GM12864 (cell line): ENCODE measurements around the gene RPS6KB2.

Experiments
- DNase-seq: peaks from one replicate; pipeline ENCODE4 v3.0.0-alpha.2; 2011; ENCODE audit warnings: low read depth
- H3K4me3 ChIP-seq: 2 replicates; pipeline ENCODE4 v1.5.1; 2011; ENCODE audit warnings: mild to moderate bottlenecking, low read depth, low read length, control low read depth
- TF ChIP-seq, protein P1 (sequence below): IDR thresholded peaks from 2 replicates; pipeline ENCODE4 v1.5.1; 2011; ENCODE audit warnings: low read depth, mild to moderate bottlenecking, moderate library complexity, low read length, control low read depth, inconsistent platforms; ENCODE audit errors: missing control alignments

The RPS6KB2 gene

DNA sequence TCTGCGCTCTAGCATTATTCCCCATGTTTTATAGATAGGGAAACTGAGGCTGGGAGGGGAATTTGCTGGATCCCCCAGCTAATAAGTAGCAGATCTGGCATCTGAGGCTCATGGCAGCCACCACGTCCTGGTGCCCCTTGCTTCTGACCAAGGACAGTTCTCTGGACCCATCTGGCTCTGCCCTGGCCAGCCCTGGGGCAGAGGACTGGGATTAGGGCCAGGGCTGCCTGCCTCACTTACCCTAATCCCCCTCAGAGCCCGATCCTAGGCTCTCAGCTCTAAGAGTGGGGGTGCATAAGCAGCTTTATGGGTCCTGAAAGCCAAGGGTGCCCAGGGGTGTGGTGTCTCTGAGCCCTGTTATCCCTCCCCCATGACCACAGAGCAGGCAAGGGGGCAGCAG is 26.8 kb downstream of the RPS6KB2 start, which contains the start of gene CABP4:
Gene CABP4 (plus strand): TSS at position 301 of the 400 bp plus-strand sequence. CDS start 70 bp downstream, at position 371.
- TF ChIP-seq, protein P1, sequence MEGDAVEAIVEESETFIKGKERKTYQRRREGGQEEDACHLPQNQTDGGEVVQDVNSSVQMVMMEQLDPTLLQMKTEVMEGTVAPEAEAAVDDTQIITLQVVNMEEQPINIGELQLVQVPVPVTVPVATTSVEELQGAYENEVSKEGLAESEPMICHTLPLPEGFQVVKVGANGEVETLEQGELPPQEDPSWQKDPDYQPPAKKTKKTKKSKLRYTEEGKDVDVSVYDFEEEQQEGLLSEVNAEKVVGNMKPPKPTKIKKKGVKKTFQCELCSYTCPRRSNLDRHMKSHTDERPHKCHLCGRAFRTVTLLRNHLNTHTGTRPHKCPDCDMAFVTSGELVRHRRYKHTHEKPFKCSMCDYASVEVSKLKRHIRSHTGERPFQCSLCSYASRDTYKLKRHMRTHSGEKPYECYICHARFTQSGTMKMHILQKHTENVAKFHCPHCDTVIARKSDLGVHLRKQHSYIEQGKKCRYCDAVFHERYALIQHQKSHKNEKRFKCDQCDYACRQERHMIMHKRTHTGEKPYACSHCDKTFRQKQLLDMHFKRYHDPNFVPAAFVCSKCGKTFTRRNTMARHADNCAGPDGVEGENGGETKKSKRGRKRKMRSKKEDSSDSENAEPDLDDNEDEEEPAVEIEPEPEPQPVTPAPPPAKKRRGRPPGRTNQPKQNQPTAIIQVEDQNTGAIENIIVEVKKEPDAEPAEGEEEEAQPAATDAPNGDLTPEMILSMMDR: no peak
- no peak within 1 kb of the TSS for H3K4me3 ChIP-seq
- no peak for DNase-seq

DNA sequence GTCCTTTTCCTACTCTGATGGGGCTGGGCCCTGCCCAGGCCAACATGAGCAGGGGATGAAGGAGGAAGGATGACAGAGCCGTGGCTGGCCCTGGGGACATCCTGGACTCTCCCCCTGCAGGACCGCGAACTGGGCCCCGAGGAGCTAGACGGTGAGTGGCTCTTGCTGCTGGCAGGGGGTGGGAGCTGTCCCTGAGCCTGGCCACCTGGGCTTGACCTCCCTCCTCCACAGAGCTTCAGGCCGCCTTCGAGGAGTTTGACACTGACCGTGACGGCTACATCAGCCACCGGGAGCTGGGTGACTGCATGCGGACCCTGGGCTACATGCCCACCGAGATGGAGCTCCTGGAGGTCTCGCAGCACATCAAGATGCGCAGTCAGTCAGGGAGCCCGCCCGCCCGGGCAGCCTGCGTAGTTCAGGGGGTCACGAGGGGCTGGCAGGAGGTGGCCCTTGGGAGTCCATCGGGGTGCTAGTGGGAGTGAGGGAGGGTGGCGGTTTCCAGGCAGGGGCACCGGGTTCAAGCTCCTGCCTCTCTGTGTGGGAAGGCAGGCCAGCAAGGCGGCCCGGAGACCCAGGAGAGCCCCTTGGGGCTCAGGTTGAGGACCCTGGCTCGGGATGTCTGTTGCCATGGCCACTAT is 27.9 kb downstream of the RPS6KB2 start:
- H3K4me3 ChIP-seq: no peak overlapping the region
- DNase-seq: no peak
- TF ChIP-seq, protein P1: no peak

DNA sequence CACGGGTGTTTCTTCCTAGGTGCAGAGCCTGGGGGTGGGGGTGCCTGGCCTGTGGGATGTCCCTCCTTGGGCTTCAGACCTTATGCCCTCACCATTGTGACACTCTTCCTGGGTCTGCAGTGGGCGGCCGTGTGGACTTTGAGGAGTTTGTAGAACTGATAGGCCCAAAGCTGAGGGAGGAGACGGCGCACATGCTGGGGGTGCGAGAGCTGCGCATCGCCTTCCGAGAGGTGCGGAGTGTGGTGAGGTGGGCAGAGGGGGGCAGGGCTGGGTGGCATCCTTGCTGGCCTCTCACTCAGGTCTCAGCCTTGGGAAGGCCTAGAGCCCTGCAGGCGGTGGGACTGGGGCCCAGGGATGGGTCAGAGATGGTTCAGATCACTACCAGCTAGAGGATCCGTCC is 29.2 kb downstream of the RPS6KB2 start:
- no peak overlapping the region for H3K4me3 ChIP-seq
- no peak for DNase-seq
- TF ChIP-seq, protein P1: no peak

DNA sequence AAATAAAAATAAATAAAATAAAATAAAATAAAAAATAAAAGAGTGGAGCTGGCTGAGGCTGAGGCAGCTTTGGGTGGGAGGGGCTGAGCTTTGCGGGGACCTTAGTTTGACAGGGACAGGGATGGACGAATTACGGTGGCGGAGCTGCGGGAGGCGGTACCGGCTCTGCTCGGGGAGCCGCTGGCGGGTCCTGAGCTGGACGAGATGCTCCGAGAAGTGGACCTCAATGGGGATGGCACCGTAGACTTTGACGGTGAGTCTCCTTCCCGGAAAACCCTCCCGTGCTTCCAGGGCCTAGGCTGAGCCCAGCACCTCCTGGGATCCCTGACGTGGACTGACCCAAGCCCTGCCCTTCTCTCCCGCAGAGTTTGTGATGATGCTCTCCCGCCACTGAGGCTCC is 30.0 kb downstream of the RPS6KB2 start:
- no peak overlapping the region for H3K4me3 ChIP-seq
- TF ChIP-seq, protein P1: no peak
- DNase-seq: no peak

DNA sequence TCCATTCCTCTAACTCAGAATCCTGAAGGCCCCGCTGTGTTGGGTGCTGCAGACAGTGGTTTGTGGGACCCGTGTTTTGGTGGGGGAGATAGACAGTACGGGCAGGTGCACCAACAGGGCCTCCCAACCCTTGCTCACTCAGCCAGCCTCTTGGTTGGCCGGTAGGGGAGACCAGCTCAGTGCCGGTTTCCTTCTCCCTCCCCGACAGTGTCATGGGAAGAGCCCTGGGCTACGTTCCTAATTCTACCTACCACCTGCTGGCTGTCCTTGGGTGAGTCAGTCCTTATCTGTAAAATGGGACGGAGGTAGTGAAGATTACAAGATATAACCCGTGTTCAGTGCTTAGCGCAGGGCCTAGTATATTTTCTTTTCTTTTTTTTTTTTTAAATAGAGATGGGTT is 34.9 kb downstream of the RPS6KB2 start:
- TF ChIP-seq, protein P1: no peak
- H3K4me3 ChIP-seq: no peak overlapping the region
- DNase-seq: no peak

DNA sequence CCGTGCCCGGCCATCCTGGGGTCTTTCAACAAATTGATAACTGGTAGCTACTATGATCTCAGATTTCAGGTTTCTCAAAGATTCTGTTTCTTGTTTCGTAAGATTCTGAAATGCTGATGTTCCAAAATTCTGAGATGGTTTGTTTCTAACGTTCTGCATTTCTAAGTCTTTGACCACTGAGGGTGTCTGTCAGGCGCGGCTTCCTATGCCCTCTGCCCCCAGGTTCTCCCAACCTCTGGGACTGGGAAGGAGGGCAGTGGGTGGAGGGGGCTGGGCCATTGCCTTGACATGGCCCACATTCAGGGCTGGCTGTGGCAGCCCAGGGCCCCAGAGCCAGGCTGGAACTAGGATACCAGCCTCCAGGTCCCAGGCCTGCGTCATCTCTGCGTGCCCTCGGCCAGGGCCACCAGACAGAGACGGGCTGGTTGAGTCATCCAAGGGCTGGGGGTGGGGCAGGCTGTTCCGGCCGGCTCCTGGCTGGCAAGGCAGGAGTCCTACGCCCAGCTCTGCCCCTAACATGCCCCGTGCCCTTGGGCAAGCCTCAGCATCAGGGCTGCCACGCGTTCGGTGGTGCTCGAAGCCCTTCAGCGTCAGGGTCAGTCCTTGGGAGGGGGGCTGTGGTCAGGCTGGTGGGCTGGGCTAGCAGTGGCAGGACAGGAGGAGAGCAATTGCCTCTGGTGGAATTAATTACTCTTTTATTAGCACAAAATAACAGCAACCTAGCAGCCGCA is 35.6 kb downstream of the RPS6KB2 start:
- DNase-seq: no peak
- TF ChIP-seq, protein P1: no peak
- H3K4me3 ChIP-seq: peak overlapping the region; percentile 40; the same call in 1 of the 2 replicates
